ENCODE measurements around the gene ZNF777. TPM values are rescaled to one million over a fixed set of nuclear protein-coding genes. Genes with fewer than 3 reads are reported as not detected.
"Not testable (repeated sequence)": the region's sequence is repeated elsewhere in the genome, so short reads cannot be mapped to it uniquely, and the experiment has no call there.

ZNF777 gene
- total RNA-seq, 4 donors from 2014 or later, result 6.5 to 12.4 (median 9.9) TPM

- H3K4me3 ChIP-seq, result no peak overlapping the region
- no peak for DNase-seq
- H3K27me3 ChIP-seq, result no peaks in the 10 kb centered on the region
- no peaks in the 10 kb centered on the region for H3K9me3 ChIP-seq
- no peaks in the 10 kb centered on the region for H3K36me3 ChIP-seq
- peaks cover 0 to 6% (median 2%) of the 10 kb centered on the region in 4 donors for H3K4me1 ChIP-seq
- no peak overlapping the region for H3K27ac ChIP-seq
- TF ChIP-seq, protein P1, sequence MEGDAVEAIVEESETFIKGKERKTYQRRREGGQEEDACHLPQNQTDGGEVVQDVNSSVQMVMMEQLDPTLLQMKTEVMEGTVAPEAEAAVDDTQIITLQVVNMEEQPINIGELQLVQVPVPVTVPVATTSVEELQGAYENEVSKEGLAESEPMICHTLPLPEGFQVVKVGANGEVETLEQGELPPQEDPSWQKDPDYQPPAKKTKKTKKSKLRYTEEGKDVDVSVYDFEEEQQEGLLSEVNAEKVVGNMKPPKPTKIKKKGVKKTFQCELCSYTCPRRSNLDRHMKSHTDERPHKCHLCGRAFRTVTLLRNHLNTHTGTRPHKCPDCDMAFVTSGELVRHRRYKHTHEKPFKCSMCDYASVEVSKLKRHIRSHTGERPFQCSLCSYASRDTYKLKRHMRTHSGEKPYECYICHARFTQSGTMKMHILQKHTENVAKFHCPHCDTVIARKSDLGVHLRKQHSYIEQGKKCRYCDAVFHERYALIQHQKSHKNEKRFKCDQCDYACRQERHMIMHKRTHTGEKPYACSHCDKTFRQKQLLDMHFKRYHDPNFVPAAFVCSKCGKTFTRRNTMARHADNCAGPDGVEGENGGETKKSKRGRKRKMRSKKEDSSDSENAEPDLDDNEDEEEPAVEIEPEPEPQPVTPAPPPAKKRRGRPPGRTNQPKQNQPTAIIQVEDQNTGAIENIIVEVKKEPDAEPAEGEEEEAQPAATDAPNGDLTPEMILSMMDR (IDR thresholded peaks at IDR 0.05), result no peak
- no peak for TF ChIP-seq POLR2A (IDR thresholded peaks at IDR 0.05)
Observed at GRCh38 chr7:149420006-149420405, 40.9 kb downstream of the ZNF777 start.

DNA sequence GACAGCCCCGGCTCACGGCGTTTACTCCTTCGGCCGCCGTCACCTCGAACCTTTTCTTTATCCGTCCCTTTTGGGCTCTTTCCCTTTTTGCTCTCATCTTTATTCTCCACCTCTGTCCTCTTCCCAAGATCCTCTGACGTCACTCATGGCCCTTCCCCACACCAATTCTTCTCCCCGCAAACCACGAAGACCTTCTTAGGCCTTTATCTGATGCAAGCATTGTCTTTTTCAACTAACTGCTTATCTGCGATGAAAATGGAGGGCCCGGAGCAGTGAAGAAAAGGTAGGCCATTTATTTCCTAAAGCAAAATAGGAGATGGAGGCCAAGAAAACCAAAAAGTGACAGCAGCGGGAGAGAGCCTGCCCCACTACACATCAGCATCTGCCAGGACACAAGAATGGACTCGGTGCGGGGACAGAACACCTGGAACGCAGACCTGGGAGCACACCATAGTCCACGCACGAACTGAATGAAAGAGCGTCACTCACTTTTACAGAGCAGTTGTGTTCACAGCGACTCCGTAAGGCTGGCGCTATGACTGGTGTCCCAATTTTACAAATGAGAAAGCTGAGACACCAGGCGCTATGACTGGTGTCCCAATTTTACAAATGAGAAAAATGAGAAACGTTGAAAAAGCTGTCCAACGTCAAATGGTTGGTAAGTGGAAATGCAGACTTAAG is 45.3 kb downstream of the ZNF777 start:
- no peak for TF ChIP-seq POLR2A (IDR thresholded peaks at IDR 0.05)
- TF ChIP-seq, protein P1 (IDR thresholded peaks at IDR 0.05), result no peak
- DNase-seq, result no peak
- Histone ChIP-seq H3K9me3 (no peaks in the 10 kb centered on the region), H3K36me3 (no peaks in the 10 kb centered on the region), H3K27ac (peak overlapping the region in 2 of 4 donors; percentile 16 to 27), H3K4me1 (no peaks in the 10 kb centered on the region), H3K27me3 (no peaks in the 10 kb centered on the region), H3K4me3 (peak overlapping the region in 2 of 4 donors; percentile 22 to 23)

- TF ChIP-seq, protein P1 (IDR thresholded peaks at IDR 0.05), result no peak
- TF ChIP-seq POLR2A (IDR thresholded peaks at IDR 0.05), result no peak
- peak in 2 of 3 donors; percentile 48 to 75 for DNase-seq
- Histone ChIP-seq H3K36me3 (no peaks in the 10 kb centered on the region), H3K27me3 (no peaks in the 10 kb centered on the region), H3K27ac (peak overlapping the region in 2 of 4 donors; percentile 16 to 27), H3K4me1 (no peaks in the 10 kb centered on the region), H3K4me3 (peak overlapping the region in 2 of 4 donors; percentile 22 to 23), H3K9me3 (no peaks in the 10 kb centered on the region)
Observed at GRCh38 chr7:149414745-149415390, 46.0 kb downstream of the ZNF777 start.

DNA sequence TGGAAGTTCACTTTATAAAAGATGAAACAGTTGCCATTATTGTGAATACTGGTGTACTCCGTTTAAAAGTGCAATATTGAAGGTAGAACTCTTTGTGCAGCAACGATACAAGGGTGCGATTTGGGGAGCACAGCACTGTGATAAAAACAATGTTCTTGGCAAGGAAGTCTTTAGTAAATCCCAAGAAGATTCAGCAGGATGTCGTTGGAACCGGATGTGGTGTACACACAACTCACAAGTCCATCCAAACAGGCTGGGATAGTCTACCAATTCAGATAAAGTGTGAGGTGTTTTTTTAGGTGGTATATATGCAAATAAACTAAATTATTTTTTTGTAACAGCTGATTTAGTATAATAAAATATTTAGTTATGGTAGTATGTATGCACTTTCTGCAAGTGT is 46.7 kb downstream of the ZNF777 start:
- TF ChIP-seq, protein P1 (IDR thresholded peaks at IDR 0.05), result no peak
- no peak for TF ChIP-seq POLR2A (IDR thresholded peaks at IDR 0.05)
- no peak overlapping the region for H3K4me3 ChIP-seq
- DNase-seq, result no peak
- no peaks in the 10 kb centered on the region for H3K4me1 ChIP-seq
- H3K36me3 ChIP-seq, result no peaks in the 10 kb centered on the region
- H3K27me3 ChIP-seq, result no peaks in the 10 kb centered on the region
- H3K9me3 ChIP-seq, result no peaks in the 10 kb centered on the region
- H3K27ac ChIP-seq, result no peak overlapping the region

DNA sequence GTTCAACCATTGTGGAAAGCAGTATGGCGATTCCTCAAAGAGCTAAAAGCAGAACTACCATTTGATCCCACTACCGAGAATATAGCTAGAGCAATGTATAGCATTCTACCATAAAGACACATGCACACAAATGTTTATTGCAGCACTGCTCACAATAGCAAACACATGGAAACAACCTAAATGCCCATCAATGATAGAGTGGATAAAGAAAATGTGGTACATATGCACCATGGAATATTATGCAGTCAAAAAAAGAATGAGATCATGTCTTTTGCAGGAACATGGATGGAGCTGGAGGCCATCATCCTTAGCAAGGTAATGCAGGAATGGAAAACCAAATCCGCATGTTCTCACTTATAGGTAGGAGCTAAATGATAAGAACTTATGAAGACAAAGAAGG is 47.8 kb downstream of the ZNF777 start:
- H3K4me3 ChIP-seq, H3K9me3 ChIP-seq, H3K4me1 ChIP-seq, H3K36me3 ChIP-seq, H3K27me3 ChIP-seq, H3K27ac ChIP-seq, DNase-seq: not testable (repeated sequence)

DNA sequence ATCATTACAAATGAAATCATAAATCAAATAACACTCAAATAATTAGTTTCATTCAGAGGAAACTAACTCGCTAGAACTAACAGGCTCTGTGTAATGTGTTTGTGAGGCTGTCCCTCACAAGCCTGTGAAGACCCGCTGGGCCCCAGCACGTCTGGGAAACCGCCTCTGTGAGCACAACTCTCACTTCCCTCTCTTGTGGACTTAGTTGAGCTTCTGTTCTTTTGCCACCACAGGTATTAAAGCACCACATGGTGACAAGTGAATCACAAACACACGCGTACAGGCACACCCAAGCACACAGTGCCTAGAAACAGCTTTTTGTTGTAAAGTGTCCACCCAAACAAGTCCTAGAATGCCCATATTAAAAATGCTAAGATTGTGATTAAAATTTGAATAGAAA is 51.0 kb downstream of the ZNF777 start:
- no peak for DNase-seq
- H3K27me3 ChIP-seq, result no peaks in the 10 kb centered on the region
- no peaks in the 10 kb centered on the region for H3K9me3 ChIP-seq
- H3K27ac ChIP-seq, result no peak overlapping the region
- H3K36me3 ChIP-seq, result no peaks in the 10 kb centered on the region
- TF ChIP-seq POLR2A (IDR thresholded peaks at IDR 0.05), result no peak
- TF ChIP-seq, protein P1 (IDR thresholded peaks at IDR 0.05), result no peak
- H3K4me1 ChIP-seq, result no peaks in the 10 kb centered on the region
- H3K4me3 ChIP-seq, result no peak overlapping the region
